ENCODE data around the gene MYADM.
"Not testable (repeated sequence)": the region's sequence is repeated elsewhere in the genome, so short reads cannot be mapped to it uniquely, and the experiment has no call there.

The MYADM gene

DNA sequence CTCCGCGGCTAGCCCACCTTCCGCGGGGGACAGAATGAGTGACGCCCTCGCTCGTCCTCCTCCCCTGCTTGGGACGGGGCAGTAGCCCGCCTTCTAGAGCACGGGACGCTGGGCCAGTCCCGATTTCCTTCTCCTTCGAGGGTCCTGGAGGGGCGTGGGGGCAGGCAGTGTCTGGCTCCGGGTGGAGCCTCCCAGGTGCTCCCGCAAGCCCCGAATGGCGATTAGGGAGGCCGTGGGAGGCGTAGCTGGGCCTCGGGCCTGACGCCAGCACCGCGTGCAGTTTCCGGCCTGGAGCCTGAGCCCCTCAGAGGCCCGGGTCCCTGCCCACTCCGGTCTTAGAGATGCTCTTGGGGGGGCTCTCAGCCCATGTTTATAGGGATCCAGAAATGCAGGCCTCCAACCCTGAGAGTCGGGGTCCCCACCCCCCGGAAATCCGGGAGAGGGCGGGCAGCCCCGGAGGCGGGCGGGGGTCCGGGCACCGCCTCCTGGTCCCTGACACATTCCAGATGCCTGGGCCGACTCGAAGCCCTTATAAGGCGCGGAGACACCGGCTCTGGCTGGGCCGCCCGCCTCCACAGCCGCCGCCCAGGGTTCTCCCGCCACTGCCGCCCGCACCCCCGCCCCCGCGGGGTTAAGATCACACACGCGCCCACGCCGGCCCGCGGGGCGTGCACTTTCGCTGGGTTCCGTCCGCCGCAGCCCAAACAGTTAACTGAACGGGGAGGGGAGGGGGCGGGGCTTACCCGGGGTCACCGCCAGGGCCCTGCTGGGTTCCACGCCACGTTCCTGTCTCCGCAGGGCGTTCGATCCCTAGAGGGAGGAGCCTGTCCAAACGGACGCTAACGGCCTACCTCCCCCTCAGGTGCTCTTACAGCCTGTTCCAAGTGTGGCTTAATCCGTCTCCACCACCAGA, 1.5 kb downstream of the MYADM start:
- peak; percentile 94 for DNase-seq (ENCODE audit: low read depth)

DNA sequence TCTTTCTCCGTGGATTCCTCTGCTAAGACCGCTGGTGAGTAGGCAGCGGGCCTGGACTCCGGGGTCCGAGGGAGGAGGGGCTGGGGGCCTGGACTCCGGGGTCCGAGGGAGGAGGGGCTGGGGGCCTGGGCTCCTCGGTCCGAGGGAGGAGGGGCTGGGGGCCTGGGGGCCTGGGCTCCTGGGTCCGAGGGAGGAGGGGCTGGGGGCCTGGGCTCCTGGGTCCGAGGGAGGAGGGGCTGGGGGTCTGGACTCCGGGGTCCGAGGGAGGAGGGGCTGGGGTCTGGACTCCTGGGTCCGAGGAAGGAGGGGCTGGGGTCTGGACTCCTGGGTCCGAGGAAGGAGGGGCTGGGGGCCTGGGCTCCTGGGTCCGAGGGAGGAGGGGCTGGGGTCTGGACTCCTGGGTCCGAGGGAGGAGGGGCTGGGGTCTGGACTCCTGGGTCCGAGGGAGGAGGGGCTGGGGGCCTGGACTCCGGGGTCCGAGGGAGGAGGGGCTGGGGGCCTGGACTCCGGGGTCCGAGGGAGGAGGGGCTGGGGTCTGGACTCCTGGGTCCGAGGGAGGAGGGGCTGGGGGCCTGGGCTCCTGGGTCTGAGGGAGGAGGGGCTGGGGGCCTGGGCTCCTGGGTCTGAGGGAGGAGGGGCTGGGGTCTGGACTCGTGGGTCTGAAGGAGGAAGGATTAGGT, 2.3 kb downstream of the MYADM start:
- DNase-seq (ENCODE audit: low read depth): not testable (repeated sequence)

DNA sequence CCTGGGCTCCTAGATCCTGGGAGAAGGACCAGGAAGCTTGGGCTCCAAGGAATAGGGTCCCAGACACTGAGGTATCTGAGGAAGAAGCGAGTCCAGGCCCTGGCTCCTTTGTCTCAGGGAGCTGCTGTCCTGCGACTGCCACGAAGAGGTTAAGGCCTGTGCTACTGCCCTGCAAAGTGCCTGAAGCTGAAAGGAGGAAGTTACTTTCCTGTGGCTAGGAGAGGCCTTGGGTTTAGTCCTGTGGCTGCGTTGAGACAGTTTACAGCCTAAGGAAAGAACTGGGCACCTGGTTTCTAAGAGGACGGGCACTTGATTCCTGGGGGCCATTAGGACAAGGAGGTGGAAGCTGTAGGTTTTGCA, 2.8 kb downstream of the MYADM start:
- DNase-seq (ENCODE audit: low read depth): no peak

DNA sequence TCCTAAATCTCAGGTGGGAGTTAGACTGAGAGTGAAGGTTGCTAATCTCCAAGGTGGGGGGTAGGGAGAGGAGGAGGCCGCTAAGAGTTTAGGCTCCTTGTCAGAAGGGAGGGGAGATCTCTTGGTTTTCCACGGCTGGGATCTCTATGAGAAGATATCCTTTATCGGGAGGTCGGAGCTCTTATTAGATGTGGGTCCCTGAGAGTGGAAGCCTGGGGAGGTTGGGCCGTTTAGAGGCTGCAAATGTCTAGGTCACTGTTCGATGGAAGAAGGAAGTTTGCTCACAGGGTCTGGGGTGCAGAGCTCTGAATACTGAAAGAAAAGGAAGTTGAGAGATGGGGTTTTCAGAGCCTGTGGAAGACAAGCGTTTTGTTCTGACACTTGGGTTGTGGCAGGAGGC, 3.8 kb downstream of the MYADM start:
- DNase-seq (ENCODE audit: low read depth): no peak

DNA sequence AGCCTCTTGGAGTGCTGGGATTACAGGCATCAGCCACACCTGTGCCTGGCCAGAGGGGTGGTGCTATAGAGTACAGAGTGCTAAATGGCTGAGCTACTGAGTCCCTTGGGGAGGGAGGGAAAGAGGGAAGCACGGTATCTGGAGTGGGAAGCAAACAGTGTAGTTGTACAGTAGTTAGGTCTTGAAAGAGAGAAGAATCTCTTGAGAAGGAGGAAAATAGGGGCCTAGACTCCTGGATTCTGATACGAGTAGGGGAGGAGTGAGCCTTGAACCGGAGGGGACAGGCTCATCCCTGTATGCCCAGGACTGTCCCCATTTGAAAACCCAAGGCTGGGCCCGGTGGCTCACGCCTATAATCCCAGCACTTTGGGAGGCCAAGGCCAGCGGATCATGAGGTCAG, 5.1 kb downstream of the MYADM start:
- no peak for DNase-seq (ENCODE audit: low read depth)

DNA sequence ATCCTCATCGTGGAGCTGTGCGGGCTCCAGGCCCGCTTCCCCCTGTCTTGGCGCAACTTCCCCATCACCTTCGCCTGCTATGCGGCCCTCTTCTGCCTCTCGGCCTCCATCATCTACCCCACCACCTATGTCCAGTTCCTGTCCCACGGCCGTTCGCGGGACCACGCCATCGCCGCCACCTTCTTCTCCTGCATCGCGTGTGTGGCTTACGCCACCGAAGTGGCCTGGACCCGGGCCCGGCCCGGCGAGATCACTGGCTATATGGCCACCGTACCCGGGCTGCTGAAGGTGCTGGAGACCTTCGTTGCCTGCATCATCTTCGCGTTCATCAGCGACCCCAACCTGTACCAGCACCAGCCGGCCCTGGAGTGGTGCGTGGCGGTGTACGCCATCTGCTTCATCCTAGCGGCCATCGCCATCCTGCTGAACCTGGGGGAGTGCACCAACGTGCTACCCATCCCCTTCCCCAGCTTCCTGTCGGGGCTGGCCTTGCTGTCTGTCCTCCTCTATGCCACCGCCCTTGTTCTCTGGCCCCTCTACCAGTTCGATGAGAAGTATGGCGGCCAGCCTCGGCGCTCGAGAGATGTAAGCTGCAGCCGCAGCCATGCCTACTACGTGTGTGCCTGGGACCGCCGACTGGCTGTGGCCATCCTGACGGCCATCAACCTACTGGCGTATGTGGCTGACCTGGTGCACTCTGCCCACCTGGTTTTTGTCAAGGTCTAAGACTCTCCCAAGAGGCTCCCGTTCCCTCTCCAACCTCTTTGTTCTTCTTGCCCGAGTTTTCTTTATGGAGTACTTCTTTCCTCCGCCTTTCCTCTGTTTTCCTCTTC, 6.3 kb downstream of the MYADM start:
- DNase-seq (ENCODE audit: low read depth): no peak

DNA sequence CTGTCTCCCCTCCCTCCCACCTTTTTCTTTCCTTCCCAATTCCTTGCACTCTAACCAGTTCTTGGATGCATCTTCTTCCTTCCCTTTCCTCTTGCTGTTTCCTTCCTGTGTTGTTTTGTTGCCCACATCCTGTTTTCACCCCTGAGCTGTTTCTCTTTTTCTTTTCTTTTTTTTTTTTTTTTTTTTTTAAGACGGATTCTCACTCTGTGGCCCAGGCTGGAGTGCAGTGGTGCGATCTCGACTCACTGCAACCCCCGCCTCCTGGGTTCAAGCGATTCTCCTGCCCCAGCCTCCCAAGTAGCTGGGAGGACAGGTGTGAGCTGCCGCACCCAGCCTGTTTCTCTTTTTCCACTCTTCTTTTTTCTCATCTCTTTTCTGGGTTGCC, 6.9 kb downstream of the MYADM start:
- DNase-seq (ENCODE audit: low read depth): no peak

DNA sequence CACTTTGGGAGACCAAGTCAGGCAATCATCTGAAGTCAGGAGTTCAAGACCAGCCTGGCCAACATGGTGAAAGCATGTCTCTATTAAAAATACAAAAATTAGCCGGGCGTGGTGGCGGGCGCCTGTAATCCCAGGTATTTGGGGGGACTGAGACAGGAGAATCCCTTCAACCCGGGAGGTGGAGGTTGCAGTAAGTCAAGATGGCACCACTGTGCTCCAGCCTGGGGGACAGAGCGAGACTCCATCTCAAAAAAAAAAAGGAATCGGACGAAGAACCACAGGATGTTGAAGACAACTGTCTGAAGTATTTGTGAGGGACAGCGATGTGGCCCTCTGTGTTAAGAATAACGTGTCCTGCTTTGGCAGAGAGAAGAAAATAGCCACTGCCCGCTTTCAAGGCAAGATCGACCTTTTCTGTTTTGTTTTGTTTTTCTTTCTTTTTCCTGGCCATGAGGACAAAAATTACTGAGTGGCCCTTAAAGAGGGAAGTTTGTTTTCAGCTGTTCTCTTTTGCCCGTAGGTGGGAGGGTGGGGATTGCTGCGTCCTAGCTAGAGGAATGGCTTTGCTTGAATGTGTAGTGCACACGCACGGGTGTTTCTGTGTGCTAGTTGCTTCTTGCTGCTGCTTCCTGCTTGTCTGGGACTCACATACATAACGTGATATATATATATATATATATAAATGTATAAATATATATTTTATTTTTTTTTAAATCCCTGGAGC, 8.1 kb downstream of the MYADM start:
- DNase-seq (ENCODE audit: low read depth): no peak

DNA sequence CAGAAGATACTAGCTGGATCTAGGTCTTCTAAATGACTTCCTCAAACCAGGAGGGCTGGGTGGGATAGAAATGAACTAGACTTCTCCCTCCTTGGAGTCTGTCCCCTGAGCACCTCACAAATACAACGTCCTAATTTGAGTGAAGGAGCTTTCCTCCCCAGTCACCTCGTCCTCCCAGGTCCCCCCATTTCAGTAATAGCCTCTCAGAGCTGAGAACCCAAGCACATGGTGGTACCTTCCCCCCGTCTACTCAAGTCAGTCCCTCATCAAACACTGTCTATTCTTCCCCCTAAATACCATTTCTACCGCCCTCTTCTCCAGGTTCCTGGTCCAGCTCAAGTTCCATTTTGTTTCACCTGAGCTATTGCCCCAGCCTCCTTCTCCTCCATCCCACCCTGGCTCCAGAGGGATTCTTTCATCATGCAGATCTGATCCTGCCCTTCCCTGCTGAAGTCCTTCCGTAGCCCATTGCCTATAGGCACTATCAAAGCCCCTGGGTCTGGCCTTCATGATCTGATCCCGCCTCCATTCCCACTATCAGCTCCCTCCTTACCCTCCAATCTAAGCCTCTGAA, 9.1 kb downstream of the MYADM start:
- DNase-seq (ENCODE audit: low read depth): no peak

DNA sequence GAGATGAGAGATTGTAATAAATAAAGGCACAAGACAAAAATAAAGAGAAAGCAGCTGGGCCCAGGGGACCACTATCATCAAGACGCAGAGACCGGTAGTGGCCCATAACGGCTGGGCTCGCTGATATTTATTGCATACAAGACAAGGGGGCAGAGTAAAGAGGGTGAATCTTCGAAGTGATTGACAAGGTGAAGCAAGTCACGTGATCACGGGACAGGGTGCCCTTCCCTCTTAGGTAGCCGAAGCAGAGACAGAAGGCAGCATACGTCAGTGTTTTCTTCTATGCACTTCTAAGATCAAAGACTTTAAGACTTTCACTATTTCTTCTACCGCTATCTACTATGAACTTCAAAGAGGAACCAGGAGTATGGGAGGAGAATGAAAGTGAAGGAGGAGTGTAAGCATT, 9.7 kb downstream of the MYADM start:
- DNase-seq (ENCODE audit: low read depth): no peak

DNA sequence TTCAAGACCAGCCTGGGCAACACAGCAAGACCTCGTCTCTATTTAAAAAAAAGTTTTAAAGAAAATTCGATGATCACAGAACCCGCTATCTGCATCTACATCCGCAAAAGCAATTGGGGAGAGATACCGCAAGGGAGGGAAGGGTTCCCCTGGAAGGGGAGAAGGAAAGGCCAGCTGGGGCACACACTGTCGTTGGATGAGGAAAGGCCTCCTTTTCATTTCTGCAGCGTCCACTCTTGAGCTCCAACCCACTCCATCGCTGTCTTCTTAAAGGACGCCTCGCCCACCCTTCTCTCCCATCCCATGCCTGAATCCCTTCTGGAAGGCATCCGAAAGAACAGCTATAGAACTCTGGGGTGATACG, 11.1 kb downstream of the MYADM start:
- no peak for DNase-seq (ENCODE audit: low read depth)

DNA sequence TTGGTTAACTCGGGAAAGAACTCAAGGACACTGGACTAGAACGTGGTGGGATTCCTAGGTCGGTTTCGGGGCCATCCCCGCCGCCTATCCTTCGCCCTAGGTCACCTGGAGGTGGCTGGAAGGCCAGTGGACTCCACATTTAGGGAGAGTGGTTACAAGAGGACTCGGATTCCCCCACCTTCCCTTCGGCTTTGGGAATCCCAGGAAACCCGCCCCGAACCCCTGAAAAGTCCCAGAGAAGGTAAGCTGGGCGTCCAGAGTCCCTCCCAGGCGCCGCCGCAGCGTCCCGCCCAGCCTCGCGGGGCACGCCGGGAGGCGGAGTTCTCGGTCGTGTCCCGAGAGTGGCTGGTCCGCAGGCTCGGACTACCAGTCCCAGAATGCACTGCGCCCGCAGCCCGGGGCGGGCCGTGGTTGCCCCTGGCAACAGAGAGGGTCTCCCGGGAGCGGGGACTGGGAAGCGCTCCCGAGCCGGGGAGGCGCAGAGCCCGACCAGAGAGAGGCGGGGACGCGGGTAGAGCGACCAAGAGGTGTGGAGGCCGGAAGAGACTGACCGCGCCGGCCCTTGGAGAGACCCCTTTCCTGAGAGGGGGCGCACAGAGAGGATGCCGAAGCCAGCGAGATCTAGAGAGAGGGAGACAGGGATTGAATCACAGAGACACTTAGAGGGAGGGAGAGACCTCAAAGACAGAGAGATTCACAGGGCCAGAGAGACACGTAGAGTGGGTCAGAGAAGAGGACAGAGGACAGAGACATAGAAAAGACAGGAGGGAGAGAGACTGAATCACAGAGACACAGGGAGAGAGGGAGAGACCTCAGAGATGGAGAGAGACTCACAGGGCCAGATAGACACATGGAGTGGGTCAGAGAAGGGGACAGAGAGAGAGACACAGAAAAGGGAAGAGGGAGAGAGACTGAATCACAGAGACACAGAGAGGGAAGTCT, 11.7 kb downstream of the MYADM start:
- DNase-seq (ENCODE audit: low read depth): peak; percentile 82

DNA sequence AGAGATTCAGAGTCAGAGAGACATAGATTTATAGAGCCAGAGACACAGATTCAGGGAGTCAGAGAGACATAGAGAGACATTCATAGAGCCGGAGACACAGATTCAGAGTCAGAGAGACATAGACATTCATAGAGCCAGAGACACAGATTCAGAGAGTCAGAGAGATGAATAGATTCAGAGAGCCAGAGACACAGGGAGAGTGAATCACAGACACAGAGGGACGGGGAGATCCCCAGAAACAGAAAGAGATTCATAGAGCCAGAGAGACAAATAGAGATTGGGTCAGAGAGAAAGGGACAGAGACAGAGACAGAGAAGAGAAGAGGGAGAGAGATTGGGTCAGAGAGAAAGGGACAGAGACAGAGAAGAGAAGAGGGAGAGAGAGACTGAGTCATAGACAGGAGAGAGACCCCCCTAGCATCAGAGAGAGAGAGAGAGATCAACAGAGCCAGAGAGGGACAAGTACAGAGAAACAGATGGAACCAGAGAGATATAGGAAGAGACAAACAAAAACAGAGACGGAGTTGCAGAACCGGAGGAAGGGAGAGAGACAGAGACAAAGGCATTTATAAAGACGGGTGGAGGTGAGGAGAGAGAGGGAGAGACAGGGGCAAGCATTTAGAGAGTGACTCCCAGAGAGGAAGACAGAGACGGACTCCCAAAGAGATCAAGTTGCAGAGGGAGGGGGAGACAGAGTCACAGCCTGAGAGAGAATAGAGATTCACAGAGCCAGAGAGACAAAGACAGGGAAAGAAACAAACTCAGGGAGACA, 13.2 kb downstream of the MYADM start:
- no peak for DNase-seq (ENCODE audit: low read depth)

DNA sequence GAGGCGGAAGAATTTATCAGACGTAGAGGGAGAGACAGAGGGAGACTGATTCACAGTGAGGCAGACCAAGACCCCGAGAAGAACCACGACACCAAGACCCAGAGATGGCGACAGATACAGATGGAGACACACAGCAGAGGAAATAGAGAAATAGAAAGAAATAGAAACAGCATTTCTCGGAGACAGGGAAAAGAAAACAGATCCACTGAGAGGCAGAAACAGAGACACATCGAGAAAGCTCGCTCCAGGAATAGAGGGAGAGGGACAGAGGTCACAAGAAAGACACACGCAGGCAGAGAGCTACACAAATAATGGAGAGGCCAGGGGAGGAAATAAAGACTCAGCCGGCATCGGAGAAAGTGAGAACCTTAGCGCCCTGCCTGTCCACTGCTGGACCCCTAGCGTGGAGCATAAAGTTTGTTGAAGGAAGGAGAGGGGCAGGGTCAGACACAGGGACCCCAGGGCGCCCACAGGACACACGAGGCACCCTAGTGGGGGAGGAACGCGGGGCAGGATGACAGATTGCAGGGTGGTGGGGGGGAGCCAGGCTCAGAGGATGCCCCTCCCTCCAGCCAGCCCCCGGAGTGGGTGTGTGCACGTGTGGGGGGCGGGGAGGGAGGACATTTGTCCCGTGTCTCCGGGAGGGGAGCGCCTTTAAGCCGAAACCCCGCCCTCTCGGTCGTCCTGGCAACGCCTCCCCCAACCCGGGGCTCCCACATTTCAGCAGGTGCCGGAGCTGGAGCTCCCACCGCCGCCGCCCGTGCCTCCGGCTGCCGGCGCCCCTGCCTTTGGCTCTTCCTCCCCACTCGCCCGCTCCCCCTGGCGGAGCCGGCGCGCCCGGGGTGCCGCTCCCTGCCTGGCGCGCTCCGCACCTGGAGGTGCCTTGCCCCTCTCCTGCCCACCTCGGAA, 14.1 kb downstream of the MYADM start, which contains the start of gene PRKCG:
PRKCG (plus strand) TSS at position 716 of the 909 bp plus-strand sequence. CDS start 298 bp downstream, outside the sequence.
- no peak for DNase-seq (ENCODE audit: low read depth)

DNA sequence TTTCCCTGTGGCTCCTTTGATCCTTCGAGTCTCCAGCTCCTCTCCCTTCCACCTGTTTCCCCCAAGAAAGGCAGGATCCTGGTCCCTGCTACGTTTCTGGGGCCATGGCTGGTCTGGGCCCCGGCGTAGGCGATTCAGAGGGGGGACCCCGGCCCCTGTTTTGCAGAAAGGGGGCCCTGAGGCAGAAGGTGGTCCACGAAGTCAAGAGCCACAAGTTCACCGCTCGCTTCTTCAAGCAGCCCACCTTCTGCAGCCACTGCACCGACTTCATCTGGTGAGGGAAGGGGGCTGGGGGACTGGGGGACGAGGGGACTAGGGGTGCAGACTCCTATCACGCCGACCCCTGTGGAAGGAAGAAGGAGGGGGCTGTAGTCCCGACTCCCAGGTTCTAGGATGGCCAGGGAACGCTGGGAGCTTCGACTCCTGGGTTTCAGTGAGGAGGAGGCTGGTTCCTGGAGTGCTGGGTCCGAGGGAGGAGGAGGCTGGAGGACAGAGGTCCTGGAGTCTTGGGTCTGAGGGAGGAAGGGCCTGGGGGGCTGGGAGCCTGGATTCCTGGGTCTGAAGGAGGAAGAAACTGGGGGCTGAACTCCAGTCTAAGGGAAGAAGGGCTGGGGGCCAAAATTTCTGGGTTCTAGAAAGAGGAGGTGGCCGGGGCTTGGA, 14.8 kb downstream of the MYADM start:
- no peak for DNase-seq (ENCODE audit: low read depth)

DNA sequence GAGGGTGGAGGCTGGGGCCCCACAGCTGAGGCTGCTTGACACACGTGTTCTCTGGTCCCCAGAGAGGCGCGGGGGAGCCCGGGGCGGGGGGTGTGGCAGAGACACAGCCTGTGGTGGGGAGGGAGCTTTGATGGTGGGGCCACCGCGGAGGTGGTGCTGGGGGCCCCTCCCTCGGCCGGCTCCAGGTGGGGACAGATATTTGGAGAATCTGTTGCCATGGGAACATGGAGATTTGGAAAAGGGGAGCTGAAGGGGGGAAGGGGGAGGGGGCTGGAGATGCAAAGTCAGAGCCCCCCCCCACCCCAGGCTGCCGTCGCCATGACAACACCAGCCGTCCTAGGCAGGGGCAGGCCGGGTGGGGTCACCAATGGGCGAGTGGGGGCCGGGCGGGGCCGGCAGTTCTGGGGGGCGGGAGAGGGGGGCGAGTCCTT, 15.6 kb downstream of the MYADM start:
- DNase-seq (ENCODE audit: low read depth): no peak

DNA sequence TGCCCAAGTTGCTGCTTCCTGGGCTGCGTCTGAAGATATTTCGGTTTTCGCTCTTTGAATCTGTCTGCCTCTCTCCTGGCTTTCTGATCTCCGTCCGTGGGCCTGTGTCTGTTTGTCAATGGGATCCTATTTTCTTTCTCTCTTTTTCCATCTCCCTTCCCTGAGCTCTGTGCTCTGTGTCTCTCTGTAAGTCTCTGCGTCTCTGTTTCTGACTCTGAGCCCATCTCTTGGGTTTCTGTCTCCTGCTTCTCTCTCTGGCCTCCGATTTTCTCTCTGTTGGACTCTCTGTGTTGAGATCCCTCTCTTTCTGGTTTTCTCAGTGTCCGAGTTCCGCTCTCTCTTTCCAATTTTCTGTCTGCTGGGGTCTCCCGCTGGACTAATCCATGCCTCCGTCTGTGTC, 16.1 kb downstream of the MYADM start:
- no peak for DNase-seq (ENCODE audit: low read depth)

DNA sequence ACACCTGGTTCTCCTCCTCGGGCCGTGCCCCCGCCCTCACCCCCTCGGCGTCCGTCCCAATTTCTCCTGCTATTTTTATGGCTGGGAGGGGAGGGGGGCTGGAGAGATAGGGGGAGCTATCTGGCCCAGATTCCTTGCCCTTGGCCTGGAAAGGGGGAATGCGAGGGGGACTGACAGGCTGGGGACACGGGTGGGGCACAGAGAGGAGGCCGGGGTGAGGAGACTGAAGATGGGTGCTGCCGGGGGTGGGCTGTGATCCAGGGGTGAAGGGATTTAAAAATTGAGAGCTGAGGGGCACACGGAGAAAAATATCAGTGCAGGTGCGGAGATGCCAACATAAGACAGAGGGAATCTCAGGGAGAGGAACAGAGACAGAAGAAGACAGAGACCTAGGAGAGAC, 16.6 kb downstream of the MYADM start:
- DNase-seq (ENCODE audit: low read depth): no peak

Data from CMK (cell line).